Measurements from ENCODE around the gene SPAG7.
"Not testable (repeated sequence)": the region's sequence is repeated elsewhere in the genome, so short reads cannot be mapped to it uniquely, and the experiment has no call there.

SPAG7 gene

GRCh38 chr17:4938069-4938491 is 29.5 kb downstream of the SPAG7 start:
- no peak for DNase-seq (ENCODE audit: low spot score)

- no peak for DNase-seq (ENCODE audit: low spot score)
Measured at GRCh38 chr17:4937553-4937952, 30.1 kb downstream of the SPAG7 start.

- DNase-seq (ENCODE audit: low spot score) = no peak
Measured at GRCh38 chr17:4936436-4936835, 31.2 kb downstream of the SPAG7 start.

- DNase-seq (ENCODE audit: low spot score) = no peak
Measured at GRCh38 chr17:4935650-4936049, 32.0 kb downstream of the SPAG7 start.

GRCh38 chr17:4934173-4934979 is 33.2 kb downstream of the SPAG7 start:
- no peak for DNase-seq (ENCODE audit: low spot score)

GRCh38 chr17:4933646-4934045 is 34.0 kb downstream of the SPAG7 start:
- no peak for DNase-seq (ENCODE audit: low spot score)

GRCh38 chr17:4932756-4933155 is 34.9 kb downstream of the SPAG7 start:
- no peak for DNase-seq (ENCODE audit: low spot score)

- DNase-seq (ENCODE audit: low spot score) = no peak
Measured at GRCh38 chr17:4931963-4932362, 35.7 kb downstream of the SPAG7 start, which contains the start of gene GP1BA. GP1BA (plus strand) TSS chr17:4932277; CDS start chr17:4932605, 328 bp downstream.

GRCh38 chr17:4928881-4929280 is 38.7 kb downstream of the SPAG7 start:
- no peak for DNase-seq (ENCODE audit: low spot score)

- DNase-seq (ENCODE audit: low spot score) = not testable (repeated sequence)
Measured at GRCh38 chr17:4926577-4927335, 40.9 kb downstream of the SPAG7 start.

GRCh38 chr17:4921320-4921719 is 46.3 kb downstream of the SPAG7 start:
- no peak for DNase-seq (ENCODE audit: low spot score)

- DNase-seq (ENCODE audit: low spot score) = no peak
Measured at GRCh38 chr17:4920351-4921048, 47.1 kb downstream of the SPAG7 start.

GRCh38 chr17:4919511-4920047 is 48.0 kb downstream of the SPAG7 start:
- DNase-seq (ENCODE audit: low spot score) = no peak

GRCh38 chr17:4914551-4914950 is 53.1 kb downstream of the SPAG7 start:
- not testable (repeated sequence) for DNase-seq (ENCODE audit: low spot score)

GRCh38 chr17:4913994-4914393 is 53.6 kb downstream of the SPAG7 start:
- no peak for DNase-seq (ENCODE audit: low spot score)
